ENCODE results near the gene CLIP2. TPM values are rescaled to one million over a fixed set of nuclear protein-coding genes. Genes with fewer than 3 reads are reported as not detected.
"Not testable (repeated sequence)": the region's sequence is repeated elsewhere in the genome, so short reads cannot be mapped to it uniquely, and the experiment has no call there.

CLIP2 gene
- total RNA-seq, 4 donors from 2014 or later, result 5.6 to 20.8 (median 10.2) TPM

- peaks cover 4 to 34% (median 5%) of the 10 kb centered on the region in 3 donors for H3K36me3 ChIP-seq
- H3K27ac ChIP-seq, result no peak overlapping the region
- WGBS, 2 donors, result 67 to 73% methylated on average over 3 of the region's 3 CpGs
- DNase-seq, result no peak
- no peak for TF ChIP-seq CTCF (IDR thresholded peaks at IDR 0.05)
- no peak for TF ChIP-seq POLR2A (IDR thresholded peaks at IDR 0.05)
- H3K4me1 ChIP-seq, result no peaks in the 10 kb centered on the region
- intact Hi-C loops (cut with DNase I), result no loop called here
- no peak overlapping the region for H3K4me3 ChIP-seq
- no peaks in the 10 kb centered on the region for H3K27me3 ChIP-seq
- H3K9me3 ChIP-seq, result peaks cover 0 to 10% (median 0%) of the 10 kb centered on the region in 3 donors
These were observed 62.6 kb downstream of the CLIP2 start for GRCh38 chr7:74351836-74352235.

GRCh38 chr7:74352551-74353138 is 63.4 kb downstream of the CLIP2 start:
- H3K36me3 ChIP-seq, result peaks cover 10 to 42% (median 11%) of the 10 kb centered on the region in 3 donors
- 72 to 83% methylated on average over 4 of the region's 4 CpGs for WGBS, 2 donors
- DNase-seq; H3K9me3 ChIP-seq; H3K27ac ChIP-seq; H3K4me3 ChIP-seq; H3K4me1 ChIP-seq; intact Hi-C loops (cut with DNase I); H3K27me3 ChIP-seq: not testable (repeated sequence)

- Histone ChIP-seq H3K4me3 (no peak overlapping the region), H3K27me3 (no peaks in the 10 kb centered on the region), H3K27ac (no peak overlapping the region), H3K36me3 (peaks cover 10 to 55% (median 11%) of the 10 kb centered on the region in 3 donors), H3K4me1 (no peaks in the 10 kb centered on the region), H3K9me3 (peaks cover 0 to 10% (median 0%) of the 10 kb centered on the region in 3 donors)
- WGBS, 2 donors, result 94 to 100% methylated on average over 4 to 6 of the region's 6 CpGs
- intact Hi-C loops (cut with DNase I), result no loop called here
- no peak for DNase-seq
- TF ChIP-seq POLR2A (IDR thresholded peaks at IDR 0.05), result no peak
- no peak for TF ChIP-seq CTCF (IDR thresholded peaks at IDR 0.05)
These were observed 64.8 kb downstream of the CLIP2 start for GRCh38 chr7:74354009-74354408.

- H3K9me3 ChIP-seq, result peaks cover 0 to 10% (median 0%) of the 10 kb centered on the region in 3 donors
- H3K4me1 ChIP-seq, result no peaks in the 10 kb centered on the region
- H3K36me3 ChIP-seq, result peaks cover 11 to 63% (median 16%) of the 10 kb centered on the region in 3 donors
- H3K27me3 ChIP-seq, result no peaks in the 10 kb centered on the region
- TF ChIP-seq CTCF (IDR thresholded peaks at IDR 0.05) (no peak), POLR2A (IDR thresholded peaks at IDR 0.05) (no peak)
- intact Hi-C loops (cut with DNase I), result no loop called here
- 39 to 70% methylated on average over 4 of the region's 4 CpGs for WGBS, 2 donors
- H3K4me3 ChIP-seq, result no peak overlapping the region
- no peak overlapping the region for H3K27ac ChIP-seq
- DNase-seq, result no peak
These were observed 65.9 kb downstream of the CLIP2 start for GRCh38 chr7:74355091-74355490.

- H3K4me3 ChIP-seq, result no peak overlapping the region
- no peak for DNase-seq
- H3K36me3 ChIP-seq, result peaks cover 11 to 80% (median 16%) of the 10 kb centered on the region in 3 donors
- no peak overlapping the region for H3K27ac ChIP-seq
- peaks cover 0 to 10% (median 0%) of the 10 kb centered on the region in 3 donors for H3K9me3 ChIP-seq
- H3K4me1 ChIP-seq, result no peaks in the 10 kb centered on the region
- no peaks in the 10 kb centered on the region for H3K27me3 ChIP-seq
- intact Hi-C loops (cut with DNase I), result no loop called here
- WGBS, 2 donors, result 93 to 100% methylated on average over 2 to 3 of the region's 10 CpGs
- no peak for TF ChIP-seq POLR2A (IDR thresholded peaks at IDR 0.05)
- TF ChIP-seq CTCF (IDR thresholded peaks at IDR 0.05), result no peak
These were observed 67.5 kb downstream of the CLIP2 start for GRCh38 chr7:74356589-74357315.

Data from esophagus squamous epithelium (tissue), 5 donors.